IPS DF 6.9 (cell line): ENCODE measurements around the gene BBS4.
"Not testable (repeated sequence)": the region's sequence is repeated elsewhere in the genome, so short reads cannot be mapped to it uniquely, and the experiment has no call there.

Source experiments
- DNase-seq: peaks from one replicate; pipeline ENCODE4 v3.0.0-alpha.2; 2013; ENCODE audit warnings: low read depth, low spot score
- H3K27ac ChIP-seq: one replicate; pipeline ENCODE4 v1.5.1; 2013; ENCODE audit warnings: low read length, control low read depth
- H3K27me3 ChIP-seq: 2 replicates; pipeline ENCODE4 v1.6.1; 2013; ENCODE audit warnings: mild to moderate bottlenecking, low read length; ENCODE audit not compliant: control insufficient read depth, insufficient read depth
- H3K36me3 ChIP-seq: 2 replicates; pipeline ENCODE4 v1.6.1; 2013; ENCODE audit warnings: low read length; ENCODE audit not compliant: control insufficient read depth, insufficient read depth
- H3K4me1 ChIP-seq: 2 replicates; pipeline ENCODE4 v1.6.1; 2013; ENCODE audit warnings: low read length; ENCODE audit not compliant: control insufficient read depth, insufficient read depth
- H3K4me3 ChIP-seq: 2 replicates; pipeline ENCODE4 v1.5.1; 2013; ENCODE audit warnings: mild to moderate bottlenecking, low read length
- H3K9me3 ChIP-seq: 2 replicates; pipeline ENCODE4 v1.6.1; 2013; ENCODE audit warnings: low read length, inconsistent platforms; ENCODE audit not compliant: control insufficient read depth, insufficient read depth
- WGBS: extraction: QIAGEN DNeasy Blood & Tissue Kit; methylation state at CpG from one replicate; pipeline ENCODE4 v1.1.7; 2013; ENCODE audit warnings: mixed read lengths, missing lambda C conversion rate; ENCODE audit not compliant: insufficient read length, insufficient coverage; 5-methylcytosine and 5-hydroxymethylcytosine counted together

Gene BBS4

DNA sequence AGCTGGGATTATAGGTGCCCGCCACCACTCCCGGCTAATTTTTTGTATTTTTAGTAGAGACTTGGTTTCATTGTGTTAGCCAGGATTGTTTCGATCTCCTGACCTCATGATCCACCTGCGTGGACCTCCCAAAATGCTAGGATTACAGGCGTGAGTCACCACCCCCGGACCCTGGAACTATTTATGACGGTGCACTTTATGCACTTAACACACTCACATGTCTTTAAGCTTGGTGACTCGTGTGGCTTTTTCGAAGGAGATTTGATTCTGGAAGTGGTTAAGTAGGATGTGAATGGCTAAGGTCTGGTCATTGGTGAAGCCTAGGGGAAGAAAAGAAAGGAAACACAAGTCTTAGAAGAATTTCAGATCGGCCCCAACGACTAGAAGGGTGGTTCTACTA, 20.3 kb downstream of the BBS4 start:
- Histone ChIP-seq H3K9me3 (no peaks in the 10 kb centered on the region), H3K27ac (no peak overlapping the region), H3K4me1 (no peaks in the 10 kb centered on the region), H3K4me3 (no peak overlapping the region), H3K36me3 (no peaks in the 10 kb centered on the region), H3K27me3 (no peaks in the 10 kb centered on the region)
- WGBS: no CpG with 5 or more reads among the region's 11 CpGs
- no peak for DNase-seq

GRCh38 chr15:72708551-72709303, 22.7 kb downstream of the BBS4 start:
- H3K27ac ChIP-seq, H3K27me3 ChIP-seq: not testable (repeated sequence)
- WGBS: no CpG with 5 or more reads among the region's 8 CpGs

GRCh38 chr15:72722071-72722696, 36.2 kb downstream of the BBS4 start:
- Histone ChIP-seq H3K4me3 (no peak overlapping the region), H3K4me1 (peaks cover 2% of the 10 kb centered on the region; the same call in 1 of the 2 replicates), H3K27ac (no peak overlapping the region), H3K27me3 (no peaks in the 10 kb centered on the region), H3K36me3 (no peaks in the 10 kb centered on the region), H3K9me3 (no peaks in the 10 kb centered on the region)
- DNase-seq: peak; percentile 80
- no CpG with 5 or more reads among the region's 3 CpGs for WGBS

More at GRCh38 chr15:72708551-72709303, 22.7 kb downstream of the BBS4 start:
- H3K4me1 ChIP-seq, H3K9me3 ChIP-seq, H3K36me3 ChIP-seq, H3K4me3 ChIP-seq, DNase-seq: not testable (repeated sequence)

DNA sequence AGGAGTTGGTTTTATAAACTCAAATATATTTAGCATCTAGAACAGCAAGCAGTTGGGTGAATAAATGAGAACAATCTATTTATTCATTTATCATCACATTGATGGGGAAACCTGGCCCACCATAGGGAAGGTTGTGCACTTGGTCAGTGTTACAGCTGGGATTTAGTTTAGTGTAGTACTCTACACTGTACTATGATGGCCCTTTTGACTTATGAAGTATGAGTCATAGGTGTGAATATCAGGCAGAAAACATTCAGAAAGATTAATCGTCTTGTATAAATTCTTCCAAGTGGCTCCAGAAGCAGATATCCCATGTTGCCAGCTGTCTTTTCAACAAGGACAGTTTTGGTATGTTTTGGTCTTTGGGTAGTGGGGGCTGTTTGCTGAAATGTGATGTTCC, 38.0 kb downstream of the BBS4 start:
- H3K27ac ChIP-seq: no peak overlapping the region
- H3K36me3 ChIP-seq: no peaks in the 10 kb centered on the region
- no CpG with 5 or more reads among the region's 1 CpG for WGBS
- no peak overlapping the region for H3K4me3 ChIP-seq
- H3K4me1 ChIP-seq: peaks cover 2% of the 10 kb centered on the region; the same call in 1 of the 2 replicates
- H3K9me3 ChIP-seq: no peaks in the 10 kb centered on the region
- no peak for DNase-seq
- no peaks in the 10 kb centered on the region for H3K27me3 ChIP-seq

GRCh38 chr15:72725446-72725845, 39.4 kb downstream of the BBS4 start:
- no peak for DNase-seq
- 100% methylated on average over 2 of the region's 3 CpGs for WGBS
- H3K4me3 ChIP-seq: no peak overlapping the region
- H3K4me1 ChIP-seq: peaks cover 2% of the 10 kb centered on the region; the same call in 1 of the 2 replicates
- H3K27ac ChIP-seq: no peak overlapping the region
- no peaks in the 10 kb centered on the region for H3K36me3 ChIP-seq
- no peaks in the 10 kb centered on the region for H3K9me3 ChIP-seq
- H3K27me3 ChIP-seq: no peaks in the 10 kb centered on the region

DNA sequence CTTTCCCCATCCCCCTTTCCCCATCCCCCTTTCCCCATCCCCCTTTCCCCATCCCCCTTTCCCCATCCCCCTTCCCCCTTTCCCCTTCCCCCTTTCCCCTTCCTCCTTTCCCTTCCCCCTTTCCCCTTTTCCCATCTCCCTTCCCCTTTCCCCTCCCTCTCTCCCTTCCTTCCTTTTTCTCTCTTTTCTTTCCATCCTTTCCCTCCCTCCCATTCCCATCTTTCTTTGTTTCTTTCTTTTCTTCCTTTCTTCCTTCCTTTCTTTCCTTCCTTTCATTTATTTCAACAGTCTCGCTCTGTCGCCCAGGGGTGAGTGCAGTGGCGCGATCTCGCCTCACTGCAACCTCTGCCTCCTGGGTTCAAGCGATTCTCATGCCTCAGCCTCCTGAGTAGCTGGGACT, 39.8 kb downstream of the BBS4 start:
- no CpG with 5 or more reads among the region's 6 CpGs for WGBS
- not testable (repeated sequence) for H3K4me1 ChIP-seq, H3K27me3 ChIP-seq, H3K9me3 ChIP-seq, H3K36me3 ChIP-seq, DNase-seq, H3K27ac ChIP-seq, H3K4me3 ChIP-seq

DNA sequence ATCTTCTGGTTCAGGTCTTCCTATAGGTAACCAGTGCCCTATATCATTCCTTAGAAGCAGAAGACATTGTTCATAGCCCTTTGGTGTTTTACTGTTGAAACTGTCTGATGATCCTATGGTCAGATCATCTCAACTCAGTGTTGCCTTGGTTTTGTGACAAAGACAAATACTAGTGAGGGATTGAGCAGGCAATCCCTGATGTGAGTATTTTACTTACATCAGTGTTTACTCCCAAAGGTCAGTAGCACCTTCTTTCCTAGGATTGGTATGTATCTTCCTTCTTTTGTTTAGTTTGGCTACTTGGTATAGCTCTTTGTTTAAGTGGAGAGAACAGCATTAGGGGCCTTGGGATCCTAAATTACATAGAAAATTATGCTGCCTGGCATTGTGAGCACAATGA, 41.1 kb downstream of the BBS4 start:
- H3K9me3 ChIP-seq: no peaks in the 10 kb centered on the region

GRCh38 chr15:72728249-72728648, 42.2 kb downstream of the BBS4 start:
- not testable (repeated sequence) for H3K4me3 ChIP-seq, DNase-seq, H3K27me3 ChIP-seq, H3K36me3 ChIP-seq, H3K27ac ChIP-seq, H3K9me3 ChIP-seq, H3K4me1 ChIP-seq
- WGBS: no CpG with 5 or more reads among the region's 1 CpG

More for the DNA sequence above, 41.1 kb downstream of the BBS4 start:
- H3K4me3 ChIP-seq: no peak overlapping the region
- H3K27ac ChIP-seq: no peak overlapping the region
- no peaks in the 10 kb centered on the region for H3K36me3 ChIP-seq
- no peak for DNase-seq
- H3K27me3 ChIP-seq: no peaks in the 10 kb centered on the region
- H3K4me1 ChIP-seq: peaks cover 2% of the 10 kb centered on the region; the same call in 1 of the 2 replicates

DNA sequence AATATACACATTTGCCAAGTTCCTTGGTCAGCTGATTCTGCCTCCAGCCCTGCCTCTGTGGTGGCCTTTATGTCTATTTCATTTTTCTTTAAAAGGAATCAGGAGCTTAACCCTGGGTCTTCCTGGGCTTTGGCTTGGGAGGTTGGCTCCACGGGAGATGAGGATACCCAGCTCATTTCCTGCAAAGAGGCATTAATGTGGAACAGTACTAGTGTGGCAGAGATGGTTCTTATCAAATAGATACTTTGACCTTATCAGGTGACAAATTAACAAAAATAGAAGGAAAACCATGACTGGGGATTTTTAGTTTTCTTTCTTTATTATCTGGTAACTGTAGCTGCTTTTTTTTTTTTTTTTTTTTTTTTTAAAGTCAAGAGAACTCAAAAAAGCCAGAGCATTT, 42.8 kb downstream of the BBS4 start:
- WGBS: no CpG with 5 or more reads among the region's 1 CpG
- Histone ChIP-seq H3K4me1 (no peaks in the 10 kb centered on the region), H3K4me3 (no peak overlapping the region), H3K9me3 (no peaks in the 10 kb centered on the region), H3K27ac (no peak overlapping the region), H3K36me3 (no peaks in the 10 kb centered on the region), H3K27me3 (no peaks in the 10 kb centered on the region)
- no peak for DNase-seq

GRCh38 chr15:72732086-72732485, 46.1 kb downstream of the BBS4 start:
- Histone ChIP-seq H3K4me1 (no peaks in the 10 kb centered on the region), H3K36me3 (no peaks in the 10 kb centered on the region; the same call in 1 of the 2 replicates), H3K9me3 (no peaks in the 10 kb centered on the region), H3K27ac (no peak overlapping the region), H3K27me3 (no peaks in the 10 kb centered on the region), H3K4me3 (no peak overlapping the region)
- DNase-seq: no peak

DNA sequence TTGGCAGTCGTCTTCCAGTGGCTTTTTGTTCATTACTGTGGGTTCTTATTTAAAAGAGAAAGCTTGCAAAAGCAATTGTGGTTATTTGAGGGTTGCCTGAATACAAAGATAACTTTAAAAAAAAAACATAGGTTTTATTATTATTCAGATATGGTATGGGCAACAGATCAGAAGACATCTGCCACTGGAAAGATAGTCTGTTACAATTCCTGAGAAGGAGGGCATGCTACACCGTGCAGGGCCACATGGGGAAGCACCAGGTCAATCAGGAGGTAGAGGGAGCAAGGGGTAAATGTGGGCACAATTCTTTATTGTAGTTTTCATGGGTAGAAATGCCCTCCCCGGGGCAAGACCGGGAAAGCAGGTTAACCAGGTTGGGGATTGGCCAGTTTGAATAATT, 46.5 kb downstream of the BBS4 start:
- Histone ChIP-seq H3K9me3 (no peaks in the 10 kb centered on the region), H3K4me3 (no peak overlapping the region), H3K27me3 (no peaks in the 10 kb centered on the region), H3K4me1 (no peaks in the 10 kb centered on the region), H3K27ac (no peak overlapping the region), H3K36me3 (no peaks in the 10 kb centered on the region; the same call in 1 of the 2 replicates)
- no CpG with 5 or more reads among the region's 4 CpGs for WGBS
- no peak for DNase-seq
